ENCODE data around the gene HSF2.

The HSF2 gene

GRCh38 chr6:122399348-122400120 is at the start of gene HSF2:
HSF2 (plus strand) TSS chr6:122399652; CDS start chr6:122399738, 86 bp downstream.
- ATAC-seq = peak; percentile 99

- ATAC-seq = no peak
Observed at GRCh38 chr6:122352981-122353664, 46.3 kb upstream of the HSF2 start.

GRCh38 chr6:122360809-122361208 is 38.6 kb upstream of the HSF2 start:
- ATAC-seq = no peak

- ATAC-seq = no peak
Observed at GRCh38 chr6:122361314-122361979, 38.0 kb upstream of the HSF2 start.

- no peak for ATAC-seq
Observed at GRCh38 chr6:122363769-122364483, 35.5 kb upstream of the HSF2 start.

- no peak for ATAC-seq
Observed at GRCh38 chr6:122365775-122366403, 33.6 kb upstream of the HSF2 start.

- ATAC-seq = no peak
Observed at GRCh38 chr6:122367171-122367570, 32.3 kb upstream of the HSF2 start.

GRCh38 chr6:122369536-122369935 is 29.9 kb upstream of the HSF2 start:
- ATAC-seq = no peak

- ATAC-seq = no peak
Observed at GRCh38 chr6:122372647-122373046, 26.8 kb upstream of the HSF2 start.

GRCh38 chr6:122374307-122374706 is 25.1 kb upstream of the HSF2 start:
- no peak for ATAC-seq

GRCh38 chr6:122376246-122376645 is 23.2 kb upstream of the HSF2 start:
- no peak for ATAC-seq

- ATAC-seq = peak; percentile 81 to 84
Observed at GRCh38 chr6:122381494-122382265, 17.8 kb upstream of the HSF2 start.

GRCh38 chr6:122385857-122386612 is 13.4 kb upstream of the HSF2 start:
- ATAC-seq = no peak

GRCh38 chr6:122388945-122389344 is 10.5 kb upstream of the HSF2 start:
- no peak for ATAC-seq

GRCh38 chr6:122389704-122390372 is 9.6 kb upstream of the HSF2 start:
- no peak for ATAC-seq

GRCh38 chr6:122392564-122393350 is 6.7 kb upstream of the HSF2 start:
- no peak for ATAC-seq

- peak; percentile 90 to 94 for ATAC-seq
Observed at GRCh38 chr6:122393351-122393896, 6.0 kb upstream of the HSF2 start.

GRCh38 chr6:122394016-122394415 is 5.4 kb upstream of the HSF2 start:
- ATAC-seq = no peak

- ATAC-seq = no peak
Observed at GRCh38 chr6:122399055-122399347, 451 bp upstream of the HSF2 start.

- no peak for ATAC-seq
Observed at GRCh38 chr6:122400121-122400450, 634 bp downstream of the HSF2 start.

All from activated CD4-positive, CD25-positive, alpha-beta regulatory T cell treated with anti-CD3 and anti-CD28 coated beads, Interleukin-2, amount 50 U/mL, for 24 hours (primary cell).